HepG2 (cell line): ENCODE measurements around the gene OR2B2. TPM values are rescaled to one million over a fixed set of nuclear protein-coding genes. Genes with fewer than 3 reads are reported as not detected.

ENCODE experiments used
- ARHGAP35 ChIP-seq: sonication (generic); formaldehyde crosslinking; IDR thresholded peaks from 2 replicates; pipeline ENCODE4 v1.9.0; 2022; ENCODE audit warnings: mild to moderate bottlenecking, inconsistent platforms, moderate library complexity, missing genetic modification reagents, borderline replicate concordance
- ATF3 ChIP-seq: sonication (generic); formaldehyde crosslinking; IDR thresholded peaks from 2 replicates; pipeline ENCODE4 v1.4.0; 2020; ENCODE audit warnings: missing genetic modification reagents
- DMTF1 ChIP-seq: sonication (generic); formaldehyde crosslinking; IDR thresholded peaks from 2 replicates; pipeline ENCODE4 v1.4.0; 2020; ENCODE audit warnings: mild to moderate bottlenecking, missing genetic modification reagents
- FOXA1 ChIP-seq, 2 experiments: fragments of 450-650 bp in 1 of 2; sonication (generic) in 1 of 2; formaldehyde crosslinking in 1 of 2; IDR thresholded peaks; 2 replicates each; pipeline versions ENCODE4 v1.4.0 to v1.6.1; 2016 to 2020; ENCODE audit warnings: missing genetic modification reagents in 1 of 2
- GLI4 ChIP-seq: sonication (generic); formaldehyde crosslinking; IDR thresholded peaks from 2 replicates; pipeline ENCODE4 v1.5.1; 2020; ENCODE audit warnings: missing genetic modification reagents, mild to moderate bottlenecking, moderate library complexity, borderline replicate concordance
- KLF12 ChIP-seq: sonication (generic); formaldehyde crosslinking; IDR thresholded peaks from 2 replicates; pipeline ENCODE4 v1.4.0; 2020; ENCODE audit warnings: missing genetic modification reagents, borderline replicate concordance
- PAXIP1 ChIP-seq: sonication (generic); formaldehyde crosslinking; conservative IDR thresholded peaks from 2 replicates; pipeline ENCODE4 v1.4.0; 2020; ENCODE audit warnings: mild to moderate bottlenecking, missing genetic modification reagents, moderate library complexity
- RARA ChIP-seq: IDR thresholded peaks from 2 replicates; pipeline ENCODE4 v1.6.1; 2016; ENCODE audit warnings: missing genetic modification reagents, missing compliant biosample characterization
- RCOR2 ChIP-seq: IDR thresholded peaks from 2 replicates; pipeline ENCODE4 v1.6.1; 2016; ENCODE audit warnings: missing biosample characterization, missing genetic modification reagents
- SRY ChIP-seq: sonication (generic); formaldehyde crosslinking; IDR thresholded peaks from 2 replicates; pipeline ENCODE4 v1.8.0; 2022; ENCODE audit warnings: mild to moderate bottlenecking, missing genetic modification reagents
- TBX2 ChIP-seq: sonication (generic); formaldehyde crosslinking; IDR thresholded peaks from 2 replicates; pipeline ENCODE4 v1.5.0; 2020; ENCODE audit warnings: missing genetic modification reagents, mild to moderate bottlenecking, borderline replicate concordance
- ZFP41 ChIP-seq: sonication (generic); formaldehyde crosslinking; IDR thresholded peaks from 2 replicates; pipeline ENCODE4 v1.4.0; 2020; ENCODE audit warnings: mild to moderate bottlenecking, missing genetic modification reagents, borderline replicate concordance
- ZHX1 ChIP-seq: sonication (generic); formaldehyde crosslinking; IDR thresholded peaks from 2 replicates; pipeline ENCODE4 v1.8.1; 2022; ENCODE audit warnings: low read depth, mild to moderate bottlenecking, missing genetic modification reagents
- ZNF263 ChIP-seq: sonication (generic); formaldehyde crosslinking; IDR thresholded peaks from 2 replicates; pipeline ENCODE4 v1.4.0; 2020; ENCODE audit warnings: missing genetic modification reagents
- ZNF430 ChIP-seq: sonication (generic); formaldehyde crosslinking; IDR thresholded peaks from 2 replicates; pipeline ENCODE4 v1.9.0; 2021; ENCODE audit warnings: mild to moderate bottlenecking, missing genetic modification reagents
- ZNF546 ChIP-seq: sonication (generic); formaldehyde crosslinking; conservative IDR thresholded peaks from 2 replicates; pipeline ENCODE4 v1.8.1; 2023; ENCODE audit warnings: mild to moderate bottlenecking, missing genetic modification reagents
- ZNF720 ChIP-seq: sonication (generic); formaldehyde crosslinking; IDR thresholded peaks from 2 replicates; pipeline ENCODE4 v1.4.0; 2020; ENCODE audit warnings: missing genetic modification reagents
- ZNF724P ChIP-seq: sonication (generic); formaldehyde crosslinking; IDR thresholded peaks from 2 replicates; pipeline ENCODE4 v1.8.0; 2022; ENCODE audit warnings: missing genetic modification reagents, borderline replicate concordance
- ZNF816 ChIP-seq: sonication (generic); formaldehyde crosslinking; IDR thresholded peaks from 2 replicates; pipeline ENCODE4 v1.8.0; 2022; ENCODE audit warnings: missing genetic modification reagents, mild to moderate bottlenecking, borderline replicate concordance
- polyA plus RNA-seq, 8 experiments: library from polyadenylated mRNA; depleted of rRNA in 3 of 8; stranded (reverse) in 7 of 8; unstranded in 1 of 8; fragments of >200 nt; fragmentation: Illumina TruSeq in 4 of 8; extraction: Trizol in 4 of 8; gene quantifications; 2 replicates each; pipeline versions ENCODE4 v1.2.1 to v1.2.3, GENCODE V29; 2011 to 2016; ENCODE audit warnings: low read depth in 4 of 8, missing spikeins in 1 of 8, mixed read lengths in 1 of 8; ENCODE audit not compliant: insufficient read depth in 1 of 8
- total RNA-seq, 5 experiments: library from RNA; depleted of rRNA; stranded (reverse); fragments of >200 nt; fragmentation: Illumina TruSeq; extraction: Trizol; gene quantifications; 2 replicates each; pipeline ENCODE4 v1.2.3, GENCODE V29; 2016; ENCODE audit warnings: low read depth in 1 of 5

OR2B2 gene
- total and polyA plus RNA-seq, 2 of the 13 experiments (the other 11 are each of a cell fraction or from before 2014, with no cell fraction given) = not detected

GRCh38 chr6:27893836-27894807 is 18.1 kb downstream of the OR2B2 start (continued):
- TF ChIP-seq PAXIP1 (CRISPR knock-in tag) (no peak; the same call in 1 of the 2 replicates), TBX2 (CRISPR knock-in tag) (no peak), ZNF263 (CRISPR knock-in tag) (peak; percentile 40; the same call in 1 of the 2 replicates), ZNF430 (CRISPR knock-in tag) (no peak; the same call in none of the 2 replicates), ZNF720 (no peak), ZHX1 (CRISPR knock-in tag) (0 out of 2 replicates have a peak, but pooled peaks have one; percentile 41), SRY (CRISPR knock-in tag) (0 out of 2 replicates have a peak, but pooled peaks have one; percentile 43), ZFP41 (CRISPR knock-in tag) (no peak; the same call in 1 of the 2 replicates), ZNF546 (CRISPR knock-in tag) (no peak), ZNF816 (CRISPR knock-in tag) (peak; percentile 100), KLF12 (CRISPR knock-in tag) (peak; percentile 12; the same call in 1 of the 2 replicates), RARA (peak; percentile 30; the same call in 1 of the 2 replicates), RCOR2 (CRISPR knock-in tag) (0 out of 2 replicates have a peak, but pooled peaks have one; percentile 44), ZNF724P (no peak), DMTF1 (CRISPR knock-in tag) (peak; percentile 89; the same call in 1 of the 2 replicates), GLI4 (CRISPR knock-in tag) (0 out of 2 replicates have a peak, but pooled peaks have one; percentile 57), ATF3 (CRISPR knock-in tag) (no peak), FOXA1 (IDR thresholded peaks at IDR 0.05) (no peak), FOXA1 (CRISPR knock-in tag; IDR thresholded peaks at IDR 0.05) (no peak), ARHGAP35 (CRISPR knock-in tag) (no peak)
